Fibroblast of villous mesenchyme (primary cell): ENCODE measurements around the gene FOXN4. TPM values are rescaled to one million over a fixed set of nuclear protein-coding genes. Genes with fewer than 3 reads are reported as not detected.
A peak's percentile ranks its signal among the peaks of the same experiment; 100 is the strongest.

Source experiments
- DNase-seq: peaks from one replicate; pipeline ENCODE4 v3.0.0-alpha.2; 2010; ENCODE audit warnings: low read depth
- H3K4me3 ChIP-seq: 2 replicates; pipeline ENCODE4 v1.5.1; 2011; ENCODE audit warnings: low read depth, mild to moderate bottlenecking, low read length
- CTCF ChIP-seq: IDR thresholded peaks from 2 replicates; pipeline ENCODE4 v1.5.1; 2012; ENCODE audit warnings: low read depth, mild to moderate bottlenecking, low read length; ENCODE audit not compliant: insufficient read depth
- total RNA-seq: library from RNA; depleted of rRNA; stranded (reverse); fragments of >200 nt; gene quantifications from 2 replicates; pipeline ENCODE4 v1.2.3, GENCODE V29; 2012

Gene FOXN4
- total RNA-seq, 1 donor = not detected

- DNase-seq = peak; percentile 52
- TF ChIP-seq CTCF = no peak
Measured at GRCh38 chr12:109277899-109278762, 31.0 kb downstream of the FOXN4 start.

GRCh38 chr12:109277255-109277898 lies 31.7 kb downstream of the FOXN4 start:
- H3K4me3 ChIP-seq = no peak overlapping the region
- TF ChIP-seq CTCF = no peak
- DNase-seq = no peak

More at GRCh38 chr12:109277899-109278762, 31.0 kb downstream of the FOXN4 start:
- H3K4me3 ChIP-seq = no peak overlapping the region

GRCh38 chr12:109276160-109276559 lies 32.9 kb downstream of the FOXN4 start:
- no peak for TF ChIP-seq CTCF
- DNase-seq = no peak
- no peak overlapping the region for H3K4me3 ChIP-seq

GRCh38 chr12:109275173-109275572 lies 33.9 kb downstream of the FOXN4 start:
- H3K4me3 ChIP-seq = no peak overlapping the region
- no peak for TF ChIP-seq CTCF
- DNase-seq = no peak

- no peak overlapping the region for H3K4me3 ChIP-seq
- DNase-seq = no peak
- TF ChIP-seq CTCF = no peak
Measured at GRCh38 chr12:109274381-109274780, 34.7 kb downstream of the FOXN4 start.

GRCh38 chr12:109273354-109273753 lies 35.7 kb downstream of the FOXN4 start:
- no peak for TF ChIP-seq CTCF
- H3K4me3 ChIP-seq = no peak overlapping the region
- no peak for DNase-seq
